Fibroblast of lung (primary cell): Measurements from ENCODE around the gene ARHGEF3.

Experiments used
- CTCF ChIP-seq, 2 donors: IDR thresholded peaks in 1 of 2; conservative IDR thresholded peaks in 1 of 2; 1 replicate in 1 of 2; 2 replicates in 1 of 2; pipeline ENCODE4 v1.5.1; 2011 to 2012; ENCODE audit warnings: low read length in 2 of 2, control low read depth in 1 of 2, inconsistent platforms in 1 of 2, low read depth in 1 of 2, mild to moderate bottlenecking in 1 of 2
- EZH2 ChIP-seq: IDR thresholded peaks from 2 replicates; pipeline ENCODE4 v1.5.1; 2012; ENCODE audit warnings: low read length, control low read depth, mild to moderate bottlenecking; ENCODE audit errors: missing control alignments

GRCh38 chr3:56761887-56762651 is 39.7 kb downstream of the ARHGEF3 start:
- no peak for TF ChIP-seq CTCF (conservative IDR thresholded peaks at IDR 0.05 in 1 of 2, IDR thresholded peaks at IDR 0.05 in 1 of 2; ENCODE audit: low read depth in 1 of 2, low read length in 2 of 2)
- TF ChIP-seq EZH2, result no peak
